ENCODE measurements around the gene VAV3. TPM values are rescaled to one million over a fixed set of nuclear protein-coding genes. Genes with fewer than 3 reads are reported as not detected.

VAV3 gene
- total and polyA plus RNA-seq, 2 of the 8 experiments (the other 6 are each of a cell fraction or from before 2014, with no cell fraction given): 2.9 to 7.9 TPM

GRCh38 chr1:107593501-107594209 is 371.3 kb downstream of the VAV3 start:
- no peak overlapping the region for H3K23ac ChIP-seq (ENCODE audit: insufficient read length)
- FAIRE-seq (no peak), DNase-seq (ENCODE audit: low read depth in 1 of 2, low spot score in 2 of 2) (no peak)
- H4K91ac ChIP-seq (replicated peaks; ENCODE audit: insufficient read length, low read length): no peak overlapping the region
- POLR2A ChIA-PET (ENCODE audit: partially characterized antibody): no interaction called here
- no peak overlapping the region for H4K5ac ChIP-seq (ENCODE audit: insufficient read length, low read depth, low read length)
- no peak overlapping the region for H2BK15ac ChIP-seq (ENCODE audit: low read length)
- no peak overlapping the region for H3K4me2 ChIP-seq (ENCODE audit: insufficient read depth in 1 of 2, low read depth in 2 of 2, low read length in 2 of 2)
- no peak overlapping the region for H2AK5ac ChIP-seq (ENCODE audit: low read depth, low read length)
- H3K4me3 ChIP-seq (ENCODE audit: extremely low read depth in 1 of 4, insufficient read depth in 2 of 4, low read depth in 3 of 4, low read length in 4 of 4): no peak overlapping the region
- no peak overlapping the region for H2AFZ ChIP-seq (ENCODE audit: low read length)
- no peaks in the 10 kb centered on the region for H3K79me1 ChIP-seq (ENCODE audit: low read depth, low read length)
- no peak overlapping the region for H3K56ac ChIP-seq (replicated peaks; ENCODE audit: insufficient read length, low read depth, low read length)
- no peak overlapping the region for H3K27ac ChIP-seq (ENCODE audit: low read depth, low read length)
- no peaks in the 10 kb centered on the region for H3K79me2 ChIP-seq (ENCODE audit: control insufficient read depth in 1 of 2, insufficient read depth in 2 of 2, low read length in 2 of 2)
- H3K4me1 ChIP-seq (replicated peaks in 1 of 4; ENCODE audit: control insufficient read depth in 3 of 4, insufficient read depth in 4 of 4, low read length in 3 of 4): no peaks in the 10 kb centered on the region
- TF ChIP-seq TAF1 (IDR thresholded peaks at IDR 0.05; ENCODE audit: low read depth, low read length): no peak
- no peak overlapping the region for H2BK120ac ChIP-seq (replicated peaks; ENCODE audit: low read depth, low read length)
- no peak overlapping the region for H2BK20ac ChIP-seq (ENCODE audit: low read length)
- no peaks in the 10 kb centered on the region for H4K20me1 ChIP-seq (replicated peaks in 1 of 2; ENCODE audit: control insufficient read depth in 1 of 2, insufficient read depth in 2 of 2, low read length in 2 of 2)
- H3K18ac ChIP-seq (ENCODE audit: extremely low read depth, low read length): no peak overlapping the region
- H2BK5ac ChIP-seq (ENCODE audit: low read depth, low read length): no peak overlapping the region
- H3K23me2 ChIP-seq (ENCODE audit: low read depth, low read length): no peaks in the 10 kb centered on the region
- CTCF ChIA-PET (ENCODE audit: partially characterized antibody): no interaction called here
- no peak overlapping the region for H3K4ac ChIP-seq (replicated peaks; ENCODE audit: insufficient read length, low read depth, low read length)
- H3K27me3 ChIP-seq (replicated peaks in 1 of 4; ENCODE audit: control insufficient read depth in 3 of 4, extremely low read depth in 1 of 4, insufficient read depth in 3 of 4, low read length in 3 of 4): no peaks in the 10 kb centered on the region
- no peaks in the 10 kb centered on the region for H3K36me3 ChIP-seq (ENCODE audit: control insufficient read depth in 2 of 4, insufficient read depth in 4 of 4, low read length in 3 of 4)
- no peak overlapping the region for H2BK12ac ChIP-seq (ENCODE audit: low read depth, low read length)
- H3K14ac ChIP-seq (ENCODE audit: insufficient read length): no peak overlapping the region
- H3K9ac ChIP-seq (replicated peaks in 1 of 4; ENCODE audit: extremely low read depth in 1 of 4, low read depth in 3 of 4, low read length in 3 of 4): no peak overlapping the region
- 87% methylated on average over 2 of the region's 2 CpGs; no CpG with 5 or more reads in 1 of the 2 experiments for WGBS, 2 experiments (ENCODE audit: extremely low coverage in 1 of 2, insufficient coverage in 1 of 2, insufficient read length in 1 of 2, insufficient replicate concordance in 2 of 2, low coverage in 1 of 2, low lambda C conversion rate in 2 of 2, missing lambda C conversion rate in 1 of 2)
- H4K8ac ChIP-seq (ENCODE audit: extremely low read depth, insufficient read depth, low read length): no peak overlapping the region
- no peaks in the 10 kb centered on the region for H3K9me3 ChIP-seq (ENCODE audit: insufficient read depth in 2 of 2, low read depth in 1 of 2, low read length in 1 of 2)
